HCEC 1CT (cell line): ENCODE results near the gene LINC01488.

Source experiments
- DNase-seq: peaks from one replicate; pipeline ENCODE4 v3.0.0-alpha.2; 2017

The LINC01488 gene

DNA sequence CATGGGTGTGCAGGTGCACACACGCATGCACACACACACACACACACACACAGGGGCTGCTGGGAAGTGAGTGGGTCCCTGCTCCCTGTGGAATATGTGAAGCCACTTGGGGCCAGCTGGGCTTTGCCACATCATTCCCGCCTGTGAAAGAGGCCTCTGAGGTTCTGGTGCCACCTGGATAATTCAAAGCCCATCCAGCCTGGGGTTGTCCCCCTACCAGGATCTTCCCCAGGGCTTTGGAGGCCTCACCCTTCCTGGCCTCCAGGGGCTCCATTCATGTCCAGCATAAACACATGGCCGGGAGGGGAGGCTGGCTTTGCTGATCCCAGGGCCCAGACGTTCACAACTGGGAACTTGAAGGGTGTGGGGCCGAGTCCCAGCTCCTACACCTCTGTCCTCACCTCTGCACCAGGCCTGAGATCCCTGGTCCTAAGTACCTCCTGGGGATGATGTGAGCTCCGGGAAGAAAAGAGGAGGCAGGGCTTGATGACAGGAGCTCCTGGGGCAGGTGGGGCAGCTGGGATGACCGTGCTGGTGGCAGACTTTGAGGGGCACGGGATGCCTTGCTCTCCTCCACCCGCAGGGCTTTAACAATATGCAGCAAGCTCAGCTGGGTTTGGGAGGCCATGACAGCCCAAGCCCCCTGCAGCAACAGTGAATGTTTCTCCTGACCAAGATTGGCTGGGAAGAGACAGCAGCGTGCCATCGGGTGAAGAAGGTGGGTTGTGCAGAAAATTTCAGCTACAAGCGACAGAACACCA, 14.2 kb downstream of the LINC01488 start:
- no peak for DNase-seq

DNA sequence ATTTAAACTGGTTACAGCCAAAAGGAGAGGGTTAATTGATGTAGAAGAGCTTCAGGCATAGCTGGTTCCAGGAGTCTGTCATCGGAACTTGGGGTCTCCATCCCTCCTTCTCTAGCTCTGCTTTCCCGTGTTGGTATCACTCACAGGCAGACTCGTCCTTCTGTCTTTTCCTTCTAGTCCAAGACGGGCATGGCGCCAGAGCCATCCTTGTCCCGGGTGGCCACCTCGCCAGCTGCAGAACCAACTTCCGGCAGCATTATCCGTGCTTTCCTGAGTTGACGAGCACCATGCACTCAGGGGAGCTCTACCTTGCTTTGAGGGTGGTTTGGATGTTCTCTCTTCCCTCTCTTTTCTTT, 14.7 kb downstream of the LINC01488 start:
- no peak for DNase-seq

DNA sequence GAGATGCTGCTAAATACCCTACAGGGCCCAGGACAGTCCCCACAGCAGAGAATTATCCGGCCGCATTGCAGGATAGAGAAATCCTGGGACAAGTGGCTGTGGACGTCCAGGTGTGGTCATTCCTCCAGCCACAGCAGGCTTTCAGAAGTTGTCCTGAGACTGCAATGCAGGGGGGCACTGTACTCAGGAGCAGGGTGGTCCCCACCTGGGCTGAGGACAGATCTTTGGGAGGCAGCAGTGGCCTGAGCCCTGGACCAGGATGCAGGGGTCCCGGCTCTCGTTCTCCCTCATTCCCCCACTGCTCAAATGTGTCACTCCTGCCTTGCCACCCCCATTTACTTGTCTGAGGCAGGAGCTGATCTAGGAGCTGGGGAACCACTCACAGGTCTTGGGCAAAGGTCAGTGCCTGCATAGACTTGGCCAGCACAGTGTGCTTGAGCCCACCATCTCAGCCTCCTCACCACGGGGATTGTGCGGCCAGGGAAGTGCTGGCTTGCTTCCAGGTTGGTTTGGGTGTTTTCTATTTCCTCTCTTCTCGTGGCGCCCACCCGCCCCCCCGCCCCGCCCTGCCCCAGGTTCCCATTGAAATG, 15.3 kb downstream of the LINC01488 start:
- no peak for DNase-seq

DNA sequence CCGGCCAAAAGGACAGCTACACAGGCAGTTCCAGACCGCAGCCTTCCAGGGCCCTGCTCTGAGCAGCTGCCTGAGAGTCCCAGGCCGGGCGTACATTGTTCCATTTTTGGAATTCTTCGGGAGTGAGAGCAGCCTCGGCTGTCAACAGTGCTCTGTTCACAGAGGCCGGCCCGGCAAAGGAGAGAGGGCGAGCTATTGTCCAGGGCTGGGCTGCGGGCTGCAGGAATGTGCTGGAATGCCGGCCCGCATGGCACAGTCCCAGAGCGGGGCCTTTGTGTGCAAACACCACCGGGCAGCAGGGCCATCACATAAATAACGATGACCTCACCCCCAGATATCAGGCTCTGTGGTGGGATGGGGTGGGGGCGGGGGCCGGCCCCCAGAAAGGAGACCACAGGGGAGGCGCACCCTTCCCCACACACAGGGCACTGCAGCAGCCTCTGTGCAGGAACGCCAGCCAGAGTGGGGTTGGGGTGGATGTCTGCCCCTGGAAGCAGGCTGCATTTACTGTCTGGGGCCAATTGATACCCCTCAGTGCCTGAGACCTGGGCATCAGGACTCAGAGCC, 15.8 kb downstream of the LINC01488 start:
- peak; percentile 96 for DNase-seq

DNA sequence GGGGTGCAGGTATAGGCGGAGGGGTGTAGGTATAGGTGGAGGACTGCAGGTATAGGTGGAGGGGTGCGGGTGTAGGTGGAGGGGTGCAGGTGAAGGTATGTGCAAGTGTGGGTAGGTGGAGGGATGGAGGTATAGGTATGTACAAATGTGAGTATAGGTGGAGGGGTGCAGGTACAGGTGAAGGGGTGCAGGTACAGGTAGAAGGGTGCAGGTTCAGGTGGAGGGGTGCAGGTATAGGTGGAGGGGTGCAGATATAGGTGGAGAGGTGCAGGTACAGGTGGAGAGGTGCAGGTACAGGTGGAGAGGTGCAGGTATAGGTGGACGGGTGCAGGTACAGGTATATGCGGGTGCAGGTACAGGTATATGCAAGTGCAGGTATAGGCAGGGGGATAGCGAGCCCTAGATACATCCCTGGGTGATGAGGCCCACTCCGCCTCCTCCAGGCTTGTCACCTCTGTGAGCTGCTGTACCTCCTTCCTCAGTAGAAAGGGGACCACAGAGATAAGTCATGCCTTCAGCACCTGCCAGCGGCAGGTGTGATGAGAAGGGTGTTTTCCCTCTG, 17.2 kb downstream of the LINC01488 start:
- no peak for DNase-seq

DNA sequence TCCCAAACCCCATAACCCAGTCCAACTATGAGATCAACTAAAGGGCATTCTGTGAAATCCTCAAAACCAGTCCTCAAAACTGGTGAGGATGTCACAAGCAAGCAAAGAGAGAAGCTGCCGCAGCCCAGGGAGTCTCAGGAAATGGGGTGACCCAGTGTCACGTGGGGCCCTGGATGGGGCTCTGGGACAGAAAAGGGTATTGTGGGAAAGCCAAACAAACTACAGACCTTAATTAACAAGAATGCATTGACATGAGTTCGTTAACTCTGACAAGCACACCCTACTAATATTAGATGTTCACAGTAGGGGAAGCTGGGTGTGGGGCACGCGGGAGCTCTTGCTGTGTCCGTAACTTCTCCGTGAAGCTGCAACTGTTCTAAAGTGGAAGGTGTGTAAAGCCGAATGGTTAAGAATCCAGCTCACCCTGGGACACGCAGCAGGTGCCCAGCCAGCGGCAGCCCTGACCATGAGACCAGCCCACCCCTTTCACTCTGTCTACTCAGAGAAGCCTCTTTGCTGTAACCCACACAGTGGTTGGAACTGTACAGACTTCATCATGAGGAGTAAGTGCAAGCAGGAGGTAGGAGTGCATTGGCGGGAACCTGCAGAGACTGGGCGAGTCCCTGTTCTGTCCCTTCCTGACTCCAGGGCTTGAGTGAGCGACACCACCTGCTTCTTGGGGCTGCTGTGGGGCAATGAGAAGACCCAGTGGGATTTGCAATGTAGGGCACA, 17.9 kb downstream of the LINC01488 start:
- no peak for DNase-seq

DNA sequence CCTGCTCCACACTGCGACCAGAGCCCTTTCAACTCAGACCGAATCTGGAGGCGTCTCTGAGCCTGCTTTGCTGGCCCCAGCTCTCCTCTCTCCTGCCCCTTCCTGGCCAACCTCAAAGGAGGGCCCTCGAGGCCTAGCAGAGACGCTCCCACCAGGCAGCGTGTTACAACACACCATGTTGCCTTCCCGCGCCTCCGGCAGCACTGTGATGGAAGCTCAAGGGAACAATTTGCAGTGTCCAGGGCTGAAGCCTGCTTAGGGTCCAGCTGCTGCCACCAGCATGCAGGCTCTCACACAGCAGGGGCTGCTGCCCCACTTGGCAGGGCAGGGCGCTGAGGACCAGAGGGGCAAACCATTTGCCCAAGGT, 18.4 kb downstream of the LINC01488 start:
- no peak for DNase-seq

DNA sequence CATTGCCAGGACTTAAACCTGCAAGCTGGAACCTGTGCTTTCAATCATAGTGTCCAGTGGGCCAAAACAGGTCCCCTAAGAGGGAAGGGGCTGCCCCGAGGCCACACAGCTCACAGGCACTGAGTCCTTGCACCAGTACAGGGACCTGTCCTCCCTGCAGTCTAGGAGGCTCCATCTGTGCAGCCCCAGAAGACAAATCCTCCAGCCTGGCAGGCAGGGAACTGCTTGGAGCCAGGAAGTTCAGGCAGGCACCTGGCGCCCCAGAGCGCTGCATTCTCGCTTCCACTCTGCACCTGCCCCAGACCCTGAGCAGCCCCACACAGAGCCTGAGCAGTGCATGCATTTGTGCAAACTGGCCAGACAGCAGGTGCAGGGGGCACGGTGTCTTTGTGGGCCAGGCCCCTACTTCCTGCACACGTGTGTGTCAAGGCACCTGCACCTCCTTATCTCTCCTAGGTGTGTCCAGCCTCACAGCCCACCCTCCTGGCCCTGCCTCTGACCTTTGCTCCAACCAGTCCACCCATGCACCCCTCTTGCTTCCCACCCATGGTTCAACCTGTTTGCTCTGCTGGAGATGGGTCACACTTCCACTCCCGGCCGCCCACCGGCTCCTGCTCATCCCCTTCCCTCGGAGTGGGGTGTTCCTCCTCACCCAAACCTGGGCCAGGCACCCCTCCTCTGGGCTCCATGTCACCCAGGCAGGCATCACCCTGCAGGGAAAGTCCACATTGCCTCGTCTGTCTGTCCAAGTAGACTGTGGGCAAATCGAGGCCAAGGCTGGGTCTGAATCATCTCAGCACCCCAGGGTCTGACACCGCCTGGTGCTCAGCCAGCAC, 19.0 kb downstream of the LINC01488 start:
- DNase-seq = no peak

DNA sequence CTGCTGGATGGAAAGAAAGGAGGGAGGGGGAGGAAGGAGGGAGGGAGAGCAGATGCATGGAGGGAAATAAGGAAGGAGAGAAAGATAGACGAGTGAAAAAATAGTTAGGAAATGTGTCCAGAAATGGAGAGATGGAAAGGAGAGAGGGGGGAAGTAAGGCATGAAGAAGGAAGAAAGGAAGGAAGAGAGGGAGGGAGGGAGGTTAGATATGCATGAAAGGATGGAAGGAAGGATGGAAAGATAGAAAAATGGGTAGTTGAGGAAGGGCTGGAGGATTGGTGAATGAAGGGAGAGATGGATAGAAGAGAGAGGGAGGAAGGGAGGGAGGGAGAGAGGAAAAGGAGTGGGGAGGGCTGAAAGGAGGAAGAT, 19.6 kb downstream of the LINC01488 start:
- DNase-seq = no peak

DNA sequence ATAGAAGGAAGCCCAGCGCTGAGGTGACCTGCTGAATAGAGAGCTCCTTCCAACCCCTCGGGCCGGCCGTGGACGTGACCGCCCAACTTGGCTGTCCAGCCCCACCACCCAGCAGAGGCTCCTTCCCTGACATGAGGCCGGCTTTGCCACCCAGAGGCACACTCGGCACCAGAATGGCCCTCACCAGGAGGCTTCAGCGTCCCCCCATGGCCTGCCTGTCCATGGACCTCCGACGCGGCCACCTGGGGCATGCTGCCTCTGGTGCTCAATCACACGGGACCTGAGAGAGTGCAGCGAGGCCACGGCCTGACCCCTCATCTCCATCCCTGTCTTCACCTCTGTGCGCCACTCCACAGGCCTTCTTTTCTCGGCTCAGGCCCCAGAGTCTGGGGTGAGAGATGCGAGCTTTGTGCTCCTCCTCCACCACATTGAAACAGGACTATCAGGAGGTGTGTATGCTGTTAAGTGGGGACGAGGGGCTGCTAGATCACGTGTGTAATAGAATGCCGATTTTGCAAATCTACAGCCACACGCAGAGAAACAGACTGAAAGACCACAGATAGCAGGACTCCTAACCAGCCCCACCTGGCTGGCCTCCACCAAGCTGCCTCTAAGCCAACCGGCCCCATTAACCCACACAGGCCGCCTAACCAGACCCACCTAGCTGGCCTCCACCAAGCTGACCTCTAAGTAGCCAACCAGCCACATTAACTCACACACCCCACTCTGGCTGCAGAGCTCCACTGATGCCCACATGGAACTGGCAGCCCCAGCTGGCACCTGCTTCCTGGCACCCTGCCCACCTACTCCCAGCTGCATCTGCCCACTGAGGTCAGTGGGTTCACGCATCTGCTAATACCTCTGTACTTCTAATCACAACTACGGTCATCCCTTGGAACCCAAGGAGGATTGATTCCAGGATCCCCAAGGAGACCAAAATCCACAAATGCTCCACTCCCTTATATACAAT, 20.7 kb downstream of the LINC01488 start:
- DNase-seq = no peak

DNA sequence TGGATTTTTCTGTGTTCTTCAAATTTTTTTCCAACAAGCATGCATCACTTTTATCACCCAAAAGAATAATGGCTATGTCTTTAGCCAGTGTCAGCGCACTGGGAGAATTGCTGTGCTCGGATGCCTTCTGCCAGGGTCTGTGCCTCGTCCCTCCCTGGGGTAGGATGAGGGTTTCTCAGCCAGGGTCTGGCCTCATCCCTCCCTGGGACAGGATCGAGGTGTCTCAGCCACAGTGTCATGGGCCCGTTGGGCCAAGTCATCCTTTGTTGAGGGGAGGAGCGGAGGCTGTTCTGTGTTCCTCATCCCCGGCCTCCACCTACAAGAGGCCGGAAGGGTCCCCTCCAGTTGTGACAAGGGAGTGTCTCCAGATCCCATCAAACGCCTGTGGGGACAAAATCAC, 22.7 kb downstream of the LINC01488 start:
- no peak for DNase-seq

DNA sequence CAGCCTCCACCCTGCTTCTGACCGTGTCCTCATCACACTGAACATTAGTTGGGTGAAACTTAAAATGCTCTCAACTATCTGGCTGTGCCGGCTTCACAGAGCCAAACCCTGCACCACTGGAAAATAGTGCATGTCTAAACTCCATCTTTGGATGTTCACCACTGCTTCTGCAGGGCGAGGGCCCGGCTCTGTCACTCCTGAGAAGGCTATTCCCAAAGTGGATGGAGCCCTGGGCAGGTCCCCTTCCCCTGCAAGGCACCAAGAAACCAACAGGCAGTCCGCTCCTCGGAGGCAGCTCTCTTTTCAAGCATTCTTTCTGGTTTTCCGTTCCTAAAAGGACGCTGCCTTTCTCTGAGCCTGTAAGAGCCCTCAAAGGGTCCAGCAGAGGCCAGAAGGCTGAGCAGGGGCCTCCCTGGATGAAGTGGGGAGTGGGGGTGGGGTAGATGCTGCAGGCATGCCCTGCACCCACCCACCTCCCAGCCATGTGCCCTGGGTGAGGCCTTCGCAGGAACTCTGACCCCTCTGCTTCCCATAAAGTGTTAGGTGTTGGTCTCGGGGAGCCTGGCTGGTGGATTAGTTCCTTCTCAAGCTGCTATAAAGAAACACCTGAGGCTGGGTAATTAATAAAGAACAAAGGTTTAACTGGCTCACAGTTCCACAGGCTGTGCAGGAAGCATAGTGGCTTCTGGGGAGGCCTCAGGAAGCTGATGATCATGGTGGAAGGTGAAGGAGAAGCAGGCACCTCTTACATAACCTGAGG, 23.3 kb downstream of the LINC01488 start:
- DNase-seq = no peak

DNA sequence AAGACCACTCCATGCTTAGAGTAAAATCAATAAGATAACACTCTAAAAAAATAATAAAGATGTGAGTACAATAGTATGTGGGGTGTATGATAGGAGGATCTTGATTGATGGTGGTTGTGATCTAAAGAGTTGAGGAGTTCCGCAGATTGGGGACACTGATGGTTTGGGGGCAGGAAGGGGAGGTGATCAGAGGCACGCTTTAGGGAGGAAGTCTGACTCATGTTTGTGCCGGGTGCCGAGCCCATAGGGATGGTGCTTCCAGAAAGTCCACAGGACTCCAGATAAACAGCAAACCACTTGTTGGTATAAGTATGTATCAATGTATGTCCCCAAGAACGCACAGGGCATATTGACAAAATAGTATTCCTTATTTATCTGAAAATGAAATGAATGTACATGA, 27.5 kb downstream of the LINC01488 start:
- DNase-seq = no peak

DNA sequence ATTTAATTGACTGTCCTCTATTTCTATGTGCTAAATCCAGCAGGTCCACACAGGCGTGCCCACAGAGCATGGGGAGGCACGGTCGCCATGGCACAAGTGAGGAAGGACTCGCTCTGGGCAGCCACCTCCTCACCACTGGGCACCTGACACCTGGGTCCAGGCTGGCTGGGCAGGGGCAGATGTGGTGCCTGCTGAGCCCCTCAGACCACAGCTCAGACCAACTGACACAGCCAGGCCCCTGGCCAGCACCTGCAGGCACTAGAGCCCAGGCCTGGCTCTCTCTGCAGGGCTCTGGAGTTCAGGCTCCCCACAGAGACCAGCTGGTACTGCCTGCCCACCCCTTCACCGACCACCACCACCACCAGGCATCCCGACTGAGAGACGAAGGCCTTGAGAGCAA, 27.9 kb downstream of the LINC01488 start:
- no peak for DNase-seq

DNA sequence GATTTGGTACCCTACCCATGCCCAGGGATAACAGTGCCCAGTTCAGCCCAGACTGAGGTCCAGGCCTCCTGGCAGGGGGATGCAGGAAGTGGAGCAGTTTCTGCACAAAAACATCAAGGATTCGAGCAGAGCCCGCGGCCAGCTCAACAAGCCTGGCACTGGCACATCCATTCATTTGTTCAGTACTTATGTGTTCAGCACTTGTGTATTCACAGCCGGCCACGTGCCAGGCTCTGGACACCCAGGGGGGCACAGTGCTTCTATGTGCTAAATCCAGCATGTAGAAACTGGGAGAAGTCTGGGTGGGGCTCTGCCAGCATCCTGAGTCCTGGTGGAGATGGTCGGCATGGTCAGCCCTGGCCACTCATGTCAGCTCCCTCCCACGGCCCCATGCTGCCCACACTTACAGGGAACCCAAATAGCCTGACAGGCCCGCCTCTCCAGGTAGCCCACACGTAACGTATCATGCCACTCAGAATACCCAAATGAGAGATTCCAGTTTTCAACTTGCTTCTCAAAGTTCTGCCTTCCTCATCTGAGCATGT, 28.5 kb downstream of the LINC01488 start:
- DNase-seq = no peak

DNA sequence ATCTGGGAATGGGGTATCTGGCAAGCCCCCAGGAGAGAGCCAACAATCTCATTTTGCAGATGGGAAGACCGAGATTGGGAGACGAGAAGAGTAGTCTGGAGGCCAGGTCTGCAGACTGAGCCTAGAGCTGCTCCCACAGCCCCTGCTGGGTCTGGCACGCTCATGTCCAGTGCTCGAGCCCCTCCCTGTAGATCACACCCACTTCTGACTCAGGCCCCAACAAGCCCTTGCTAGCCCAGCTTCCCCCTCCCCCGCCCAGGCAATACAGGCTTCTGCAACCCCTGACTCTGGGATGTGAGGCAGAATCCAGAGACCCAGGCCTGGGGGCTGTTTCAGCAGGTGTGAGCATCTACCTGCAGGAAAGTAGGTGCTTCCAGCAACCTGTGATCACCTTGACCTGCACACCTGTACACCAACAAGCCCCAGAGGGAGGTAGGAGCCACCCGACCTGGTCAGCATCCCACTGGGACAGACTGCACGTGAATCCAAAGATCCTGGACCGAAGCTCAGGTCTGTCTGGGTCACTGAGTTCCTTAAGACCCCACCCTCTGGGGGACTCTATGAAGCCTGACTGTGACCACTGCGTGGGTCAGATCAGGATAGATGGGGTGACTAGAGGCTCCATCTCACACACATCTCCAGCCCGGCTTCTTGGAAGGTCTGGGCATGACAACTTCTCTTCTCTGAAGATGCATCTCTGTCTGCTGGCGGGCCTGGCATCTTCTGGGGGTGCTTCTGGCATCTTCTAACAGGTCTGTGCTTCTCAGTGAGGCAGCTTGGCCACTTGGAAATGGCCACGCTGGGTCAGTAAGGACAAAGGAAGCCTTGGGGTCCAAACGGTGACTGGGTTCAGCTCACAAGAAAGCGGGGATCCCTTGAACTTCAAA, 29.3 kb downstream of the LINC01488 start:
- DNase-seq = peak; percentile 36

DNA sequence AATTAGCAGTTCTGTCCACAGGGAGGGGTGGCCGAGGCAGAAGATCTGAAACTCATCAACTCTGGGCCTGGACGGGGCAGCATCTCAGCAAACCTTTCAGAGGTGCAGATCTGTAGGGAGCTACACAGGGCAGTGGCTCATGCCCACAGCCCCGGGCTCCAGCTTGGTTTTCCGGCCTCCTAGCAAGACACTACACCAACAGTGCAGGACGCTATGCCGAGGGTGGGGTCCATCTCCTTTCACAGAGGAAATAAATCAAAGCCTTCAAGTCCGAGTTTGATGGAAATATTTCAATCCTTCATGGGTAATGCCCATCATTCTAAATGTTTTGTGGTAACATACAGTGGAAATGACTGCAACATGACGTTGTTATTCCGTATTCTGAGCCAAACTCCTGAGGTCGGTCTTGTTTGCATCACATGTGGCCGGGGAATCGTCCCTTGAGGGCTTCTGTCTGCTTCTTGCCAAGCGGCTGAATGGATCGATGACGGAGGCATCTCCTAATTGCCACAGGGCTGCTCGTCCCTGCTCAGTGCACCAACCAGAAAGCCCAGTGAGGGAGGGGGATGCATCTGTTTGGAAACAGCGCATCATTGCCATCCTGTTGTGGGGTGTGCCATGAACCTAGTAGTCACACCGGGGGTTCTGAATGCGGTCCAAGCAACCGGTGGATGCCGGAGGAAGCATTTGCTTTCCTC, 30.0 kb downstream of the LINC01488 start:
- DNase-seq = no peak

DNA sequence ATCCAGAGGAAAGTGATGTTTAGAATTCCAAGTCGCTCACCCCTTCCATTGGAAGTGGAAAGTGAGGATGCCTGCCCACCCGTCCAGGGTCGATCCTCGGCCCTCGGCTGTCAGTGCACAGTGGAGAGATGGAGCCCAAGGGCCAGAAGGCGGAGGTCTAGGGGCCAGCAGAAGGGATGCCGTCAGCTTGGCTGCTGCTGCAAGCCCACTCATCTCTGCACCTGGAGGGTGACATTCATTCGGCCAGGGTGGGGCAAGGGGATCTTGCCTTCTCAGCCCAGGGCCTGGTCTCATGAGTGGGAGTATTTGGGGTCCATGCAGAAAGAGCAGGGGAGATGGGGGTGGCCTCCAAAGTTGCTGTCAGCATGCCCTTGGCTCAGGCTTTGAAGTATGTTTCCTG, 30.7 kb downstream of the LINC01488 start:
- DNase-seq = no peak

DNA sequence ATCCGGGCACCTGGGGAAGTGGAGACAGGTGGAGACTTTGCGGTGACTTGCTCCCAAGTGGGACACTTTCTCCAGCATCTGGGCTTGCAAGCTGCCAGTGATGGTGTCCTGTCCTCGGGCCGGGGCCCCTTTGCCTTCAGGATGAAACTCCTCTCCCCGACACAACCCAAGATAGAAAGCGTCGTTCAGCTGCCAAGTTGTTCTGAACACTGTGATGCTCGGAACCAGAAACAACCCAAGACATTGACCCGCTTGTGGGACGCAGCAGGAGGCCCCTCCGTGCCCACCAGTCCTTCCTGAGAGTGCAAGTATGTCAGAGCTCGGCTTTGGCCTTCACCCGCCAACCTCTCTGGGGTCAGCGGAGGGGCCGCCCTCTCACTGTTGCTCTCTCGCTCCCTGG, 31.3 kb downstream of the LINC01488 start:
- no peak for DNase-seq
